Breast epithelium (tissue), 3 donors: Measurements from ENCODE around the gene CNGB1.

ENCODE experiments used
- POLR2A ChIP-seq: fragments of 450-650 bp; IDR thresholded peaks from one replicate; pipeline ENCODE4 v1.6.1; 2016; ENCODE audit warnings: antibody characterized with exemption, mild to moderate bottlenecking, moderate library complexity
- TF ChIP-seq, protein P1 (sequence below), 3 donors: fragments of 450-650 bp; IDR thresholded peaks; one replicate each; pipeline ENCODE4 v1.5.1; 2016 to 2017; ENCODE audit warnings: antibody characterized with exemption in 3 of 3, mild to moderate bottlenecking in 3 of 3, moderate library complexity in 3 of 3

DNA sequence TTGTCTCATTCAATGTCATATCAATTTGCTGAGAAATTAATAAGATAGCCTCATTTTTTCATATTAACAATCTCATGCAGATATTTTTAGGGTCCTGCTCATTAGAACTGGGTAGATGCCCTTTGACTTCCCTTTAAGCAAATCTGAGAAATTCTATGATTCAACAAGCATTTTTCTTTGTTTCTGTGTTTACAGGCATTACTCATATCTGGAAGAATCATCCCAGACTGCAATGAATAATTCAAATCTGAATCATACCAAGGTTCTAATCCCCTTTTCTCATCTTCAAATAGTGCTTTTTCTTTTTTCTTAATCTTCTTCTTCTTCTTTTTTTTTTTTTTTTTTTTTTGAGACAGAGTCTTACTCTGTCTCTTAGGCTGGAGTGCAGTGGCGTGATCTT is 99.5 kb downstream of the CNGB1 start:
- TF ChIP-seq, protein P1, sequence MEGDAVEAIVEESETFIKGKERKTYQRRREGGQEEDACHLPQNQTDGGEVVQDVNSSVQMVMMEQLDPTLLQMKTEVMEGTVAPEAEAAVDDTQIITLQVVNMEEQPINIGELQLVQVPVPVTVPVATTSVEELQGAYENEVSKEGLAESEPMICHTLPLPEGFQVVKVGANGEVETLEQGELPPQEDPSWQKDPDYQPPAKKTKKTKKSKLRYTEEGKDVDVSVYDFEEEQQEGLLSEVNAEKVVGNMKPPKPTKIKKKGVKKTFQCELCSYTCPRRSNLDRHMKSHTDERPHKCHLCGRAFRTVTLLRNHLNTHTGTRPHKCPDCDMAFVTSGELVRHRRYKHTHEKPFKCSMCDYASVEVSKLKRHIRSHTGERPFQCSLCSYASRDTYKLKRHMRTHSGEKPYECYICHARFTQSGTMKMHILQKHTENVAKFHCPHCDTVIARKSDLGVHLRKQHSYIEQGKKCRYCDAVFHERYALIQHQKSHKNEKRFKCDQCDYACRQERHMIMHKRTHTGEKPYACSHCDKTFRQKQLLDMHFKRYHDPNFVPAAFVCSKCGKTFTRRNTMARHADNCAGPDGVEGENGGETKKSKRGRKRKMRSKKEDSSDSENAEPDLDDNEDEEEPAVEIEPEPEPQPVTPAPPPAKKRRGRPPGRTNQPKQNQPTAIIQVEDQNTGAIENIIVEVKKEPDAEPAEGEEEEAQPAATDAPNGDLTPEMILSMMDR (IDR thresholded peaks at IDR 0.05), result no peak
- TF ChIP-seq POLR2A, result no peak
